GM12891 (cell line): ENCODE results near the gene MALSU1.
"Not testable (repeated sequence)": the region's sequence is repeated elsewhere in the genome, so short reads cannot be mapped to it uniquely, and the experiment has no call there.

ENCODE experiments used
- POLR2A ChIP-seq: IDR thresholded peaks from 2 replicates; pipeline ENCODE4 v1.6.1; 2011; ENCODE audit warnings: low read depth, low read length, control low read depth
- TAF1 ChIP-seq: IDR thresholded peaks from 2 replicates; pipeline ENCODE4 v1.6.1; 2011; ENCODE audit warnings: low read depth, low read length, control low read depth

DNA sequence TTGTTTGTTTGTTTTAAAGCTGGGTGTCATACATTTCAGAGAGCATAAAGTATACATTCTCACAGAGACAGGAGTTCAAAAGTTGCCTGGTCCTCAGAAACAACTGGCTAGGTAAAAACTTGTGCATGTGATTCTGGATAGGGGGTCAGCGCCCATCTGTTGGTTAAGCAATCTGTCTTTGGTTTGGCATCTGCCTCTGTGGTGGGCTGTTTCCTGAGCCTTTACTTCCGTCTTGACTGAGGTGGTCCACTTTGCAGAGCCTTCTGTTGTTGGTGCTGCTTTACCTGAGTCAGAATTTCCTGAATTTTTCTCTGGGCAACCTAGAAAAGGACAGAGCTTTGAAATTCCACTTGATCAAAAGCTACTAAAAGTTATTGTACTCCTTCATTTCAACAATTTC, 13.0 kb downstream of the MALSU1 start:
- not testable (repeated sequence) for TF ChIP-seq POLR2A, TAF1
